SJSA1 (cell line): Measurements from ENCODE around the gene SPRYD3. TPM values are rescaled to one million over a fixed set of nuclear protein-coding genes. Genes with fewer than 3 reads are reported as not detected.
A peak's percentile ranks its signal among the peaks of the same experiment; 100 is the strongest.

ENCODE experiments used
- DNase-seq, 2 experiments: peaks; one replicate each; pipeline ENCODE4 v3.0.0-alpha.2; 2015 to 2020; ENCODE audit warnings: low spot score in 2 of 2, low read depth in 1 of 2
- H3K27ac ChIP-seq: fragments of 250-450 bp; sonication (Bioruptor Pico); 2 replicates; pipeline ENCODE4 v1.5.1; 2020; ENCODE audit warnings: mild to moderate bottlenecking, moderate library complexity
- H3K27me3 ChIP-seq: fragments of 250-450 bp; sonication (Bioruptor Pico); replicated peaks from 2 replicates; pipeline ENCODE4 v1.5.1; 2020; ENCODE audit warnings: mild to moderate bottlenecking, moderate library complexity
- H3K36me3 ChIP-seq: fragments of 250-450 bp; sonication (Bioruptor Pico); 2 replicates; pipeline ENCODE4 v1.5.1; 2020; ENCODE audit warnings: mild to moderate bottlenecking
- H3K4me1 ChIP-seq: fragments of 250-450 bp; sonication (Bioruptor Pico); replicated peaks from 2 replicates; pipeline ENCODE4 v1.6.1; 2021; ENCODE audit warnings: mild to moderate bottlenecking
- H3K4me3 ChIP-seq: fragments of 250-450 bp; sonication (Bioruptor Pico); 2 replicates; pipeline ENCODE4 v1.5.1; 2020; ENCODE audit warnings: mild to moderate bottlenecking
- H3K9me3 ChIP-seq: fragments of 250-450 bp; sonication (Bioruptor Pico); replicated peaks from 2 replicates; pipeline ENCODE4 v1.5.1; 2020; ENCODE audit warnings: mild to moderate bottlenecking
- total RNA-seq: library from RNA; depleted of rRNA; stranded (reverse); fragments of >200 nt; shearing (Covaris generic); gene quantifications from 2 replicates; pipeline ENCODE4 v1.2.3, GENCODE V29; 2014; rRNA removed

SPRYD3 gene, protein sequence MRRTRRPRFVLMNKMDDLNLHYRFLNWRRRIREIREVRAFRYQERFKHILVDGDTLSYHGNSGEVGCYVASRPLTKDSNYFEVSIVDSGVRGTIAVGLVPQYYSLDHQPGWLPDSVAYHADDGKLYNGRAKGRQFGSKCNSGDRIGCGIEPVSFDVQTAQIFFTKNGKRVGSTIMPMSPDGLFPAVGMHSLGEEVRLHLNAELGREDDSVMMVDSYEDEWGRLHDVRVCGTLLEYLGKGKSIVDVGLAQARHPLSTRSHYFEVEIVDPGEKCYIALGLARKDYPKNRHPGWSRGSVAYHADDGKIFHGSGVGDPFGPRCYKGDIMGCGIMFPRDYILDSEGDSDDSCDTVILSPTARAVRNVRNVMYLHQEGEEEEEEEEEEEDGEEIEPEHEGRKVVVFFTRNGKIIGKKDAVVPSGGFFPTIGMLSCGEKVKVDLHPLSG
- total RNA-seq, result 18.3 and 18.6 TPM in 2 replicates

DNA sequence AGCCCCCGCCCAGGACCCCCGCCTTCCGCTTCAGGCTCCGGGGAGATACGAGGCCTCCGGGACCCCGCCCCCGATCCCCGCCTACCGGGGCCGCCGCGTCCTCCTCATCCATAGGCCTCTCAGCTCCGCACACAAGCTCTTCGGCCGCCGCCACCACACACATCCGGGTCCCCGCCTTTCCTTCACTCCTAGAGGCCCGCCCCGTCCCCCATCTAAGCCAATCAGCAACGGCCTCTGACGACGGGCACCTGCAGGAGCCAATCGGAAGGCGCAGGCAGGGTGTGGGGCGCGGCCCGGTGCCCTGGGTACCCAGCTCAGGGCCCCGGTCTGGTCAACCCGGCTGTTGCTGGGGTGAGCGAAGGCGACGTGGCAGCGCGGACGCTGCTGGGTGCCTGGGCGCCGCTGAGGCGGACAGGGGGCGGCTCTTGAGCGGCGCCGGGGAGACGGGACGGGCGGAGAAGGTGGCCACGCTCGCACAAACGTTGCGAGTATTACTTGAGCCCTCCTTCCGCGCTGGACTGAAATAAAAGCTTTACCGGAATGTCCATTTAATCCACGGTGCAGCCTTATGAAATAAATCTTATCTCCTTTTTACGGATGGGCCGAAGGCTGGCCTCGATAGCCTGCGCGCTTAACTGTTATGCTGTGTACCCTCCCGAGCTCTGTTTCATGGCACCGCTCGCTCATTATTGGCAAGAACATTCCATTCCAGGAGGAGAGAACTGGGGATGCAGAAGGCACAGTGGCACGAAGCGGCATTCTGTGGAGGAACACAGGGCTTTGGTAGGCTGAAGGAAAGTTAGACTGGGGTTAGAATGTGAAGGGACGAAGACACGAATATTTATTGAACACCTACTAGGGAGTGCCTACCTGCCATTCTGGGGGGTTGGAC, at the start of gene SPRYD3:
TSS of gene SPRYD3 (minus strand) at position 165 of the 892 bp plus-strand sequence. CDS start at position 108, 57 bp downstream.
- H3K27me3 ChIP-seq, result no peaks in the 10 kb centered on the region
- peaks cover 26% of the 10 kb centered on the region for H3K4me1 ChIP-seq
- peak within 1 kb of the TSS; percentile 71 for H3K27ac ChIP-seq
- peaks cover 31% of the 10 kb centered on the region for H3K36me3 ChIP-seq
- DNase-seq, result peak; percentile 97 to 99
- H3K9me3 ChIP-seq, result no peaks in the 10 kb centered on the region
- peak within 1 kb of the TSS; percentile 51 for H3K4me3 ChIP-seq

DNA sequence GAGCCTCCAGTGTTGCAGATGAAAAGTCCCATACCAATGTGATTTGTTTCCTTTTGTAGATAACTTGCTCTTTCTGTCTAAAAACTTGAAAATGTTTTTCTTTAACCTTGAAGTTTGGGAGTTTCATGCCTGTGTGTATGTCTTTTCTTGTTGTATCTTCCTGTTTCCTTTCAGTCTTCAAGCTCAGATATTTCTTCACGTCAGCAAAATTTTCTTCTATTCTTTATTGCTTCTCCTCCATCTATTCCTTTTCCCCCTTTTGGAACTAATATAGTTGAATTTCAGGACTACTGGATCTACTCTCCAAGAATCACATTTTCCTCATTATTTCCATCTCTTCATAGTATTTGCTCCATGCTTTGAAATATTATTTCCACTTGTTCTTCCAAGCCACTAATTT, 48.0 kb upstream of the SPRYD3 start:
- no peaks in the 10 kb centered on the region for H3K9me3 ChIP-seq
- no peak overlapping the region for H3K27ac ChIP-seq
- no peaks in the 10 kb centered on the region for H3K36me3 ChIP-seq
- H3K27me3 ChIP-seq, result no peaks in the 10 kb centered on the region
- no peak for DNase-seq
- H3K4me3 ChIP-seq, result no peak overlapping the region
- no peaks in the 10 kb centered on the region for H3K4me1 ChIP-seq

DNA sequence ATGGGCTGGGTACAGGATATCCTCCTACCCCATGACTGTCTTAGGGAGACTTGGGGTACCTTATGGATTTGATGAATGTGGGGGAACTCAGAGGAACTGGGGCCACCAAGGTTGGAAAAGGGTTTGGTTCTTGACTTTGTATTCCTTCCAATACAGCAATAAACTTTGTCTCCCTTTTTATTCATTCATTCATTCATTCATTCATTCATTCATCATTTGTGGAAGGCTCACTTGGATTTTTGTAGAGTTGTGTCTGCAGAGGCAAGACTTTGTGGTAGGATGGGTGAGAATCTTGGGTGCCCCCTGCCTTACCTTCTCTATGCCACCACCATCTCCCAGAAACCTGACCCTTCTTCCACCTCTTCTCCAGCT, 45.1 kb upstream of the SPRYD3 start:
- H3K4me3 ChIP-seq, result no peak overlapping the region
- H3K27ac ChIP-seq, result no peak overlapping the region
- no peaks in the 10 kb centered on the region for H3K36me3 ChIP-seq
- DNase-seq, result no peak
- no peaks in the 10 kb centered on the region for H3K27me3 ChIP-seq
- no peaks in the 10 kb centered on the region for H3K9me3 ChIP-seq
- no peaks in the 10 kb centered on the region for H3K4me1 ChIP-seq

DNA sequence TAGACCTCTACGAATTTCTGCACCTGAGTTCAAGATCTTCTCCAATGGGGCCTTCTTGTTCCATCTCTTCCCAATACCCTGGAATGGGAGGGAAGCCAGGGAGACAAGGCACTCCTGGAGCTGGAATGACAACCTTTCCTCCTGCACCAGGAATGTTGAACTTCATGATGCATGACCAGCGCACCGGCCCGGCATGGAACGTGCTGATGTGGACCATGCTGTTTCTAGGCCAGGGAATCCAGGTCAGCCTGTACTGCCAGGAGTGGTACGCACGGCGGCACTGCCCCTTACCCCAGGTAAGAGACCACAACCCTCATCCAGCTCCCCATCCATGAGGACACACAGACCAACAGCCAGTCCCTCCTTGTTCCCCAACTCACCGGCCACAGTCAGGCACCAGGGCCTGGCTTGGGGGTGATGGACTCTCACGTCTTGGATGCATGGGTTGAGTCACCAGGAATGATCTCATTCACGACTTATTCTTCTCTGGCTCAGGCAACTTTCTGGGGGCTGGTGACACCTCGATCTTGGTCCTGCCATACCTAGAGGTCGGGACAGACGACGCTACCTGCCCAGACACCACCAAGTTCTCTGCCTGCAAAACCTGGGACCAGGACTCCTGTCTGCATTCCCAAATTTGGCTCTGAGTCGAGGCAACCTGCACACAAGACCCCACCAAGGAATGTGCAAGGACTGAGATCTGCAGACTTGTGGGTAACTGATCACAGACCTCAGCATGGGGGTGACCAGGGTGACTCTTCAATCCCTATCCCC, 44.6 kb upstream of the SPRYD3 start:
- no peaks in the 10 kb centered on the region for H3K9me3 ChIP-seq
- H3K27ac ChIP-seq, result no peak overlapping the region
- H3K27me3 ChIP-seq, result no peaks in the 10 kb centered on the region
- no peaks in the 10 kb centered on the region for H3K36me3 ChIP-seq
- H3K4me3 ChIP-seq, result no peak overlapping the region
- peak in 1 of 2 experiments; percentile 34 for DNase-seq
- H3K4me1 ChIP-seq, result no peaks in the 10 kb centered on the region

DNA sequence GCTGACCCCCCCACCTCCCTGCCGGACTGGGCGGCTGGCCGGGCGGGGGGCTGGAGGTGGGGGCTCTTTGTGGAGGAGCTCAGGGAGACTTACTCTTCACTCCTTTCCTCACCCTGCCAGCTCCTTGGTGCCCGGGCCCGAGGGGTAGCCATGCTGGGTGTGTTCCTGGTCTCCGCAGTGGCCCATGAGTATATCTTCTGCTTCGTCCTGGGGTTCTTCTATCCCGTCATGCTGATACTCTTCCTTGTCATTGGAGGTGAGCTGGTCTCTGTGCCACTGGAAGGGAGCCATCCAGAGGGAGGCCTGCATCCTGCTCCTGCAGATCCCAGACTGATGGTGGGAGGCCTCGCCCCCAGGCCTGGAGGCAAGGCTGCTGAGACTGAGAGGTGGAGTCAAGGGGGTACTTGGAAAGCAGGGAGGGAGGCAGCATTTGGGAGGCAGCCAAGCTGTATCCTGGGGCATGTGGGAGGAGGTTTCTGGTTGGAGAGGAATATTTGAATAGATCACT, 43.8 kb upstream of the SPRYD3 start:
- Histone ChIP-seq H3K4me1 (no peaks in the 10 kb centered on the region), H3K4me3 (no peak overlapping the region), H3K9me3 (no peaks in the 10 kb centered on the region), H3K27me3 (no peaks in the 10 kb centered on the region), H3K36me3 (no peaks in the 10 kb centered on the region), H3K27ac (no peak overlapping the region)
- DNase-seq, result peak in 1 of 2 experiments; percentile 3

DNA sequence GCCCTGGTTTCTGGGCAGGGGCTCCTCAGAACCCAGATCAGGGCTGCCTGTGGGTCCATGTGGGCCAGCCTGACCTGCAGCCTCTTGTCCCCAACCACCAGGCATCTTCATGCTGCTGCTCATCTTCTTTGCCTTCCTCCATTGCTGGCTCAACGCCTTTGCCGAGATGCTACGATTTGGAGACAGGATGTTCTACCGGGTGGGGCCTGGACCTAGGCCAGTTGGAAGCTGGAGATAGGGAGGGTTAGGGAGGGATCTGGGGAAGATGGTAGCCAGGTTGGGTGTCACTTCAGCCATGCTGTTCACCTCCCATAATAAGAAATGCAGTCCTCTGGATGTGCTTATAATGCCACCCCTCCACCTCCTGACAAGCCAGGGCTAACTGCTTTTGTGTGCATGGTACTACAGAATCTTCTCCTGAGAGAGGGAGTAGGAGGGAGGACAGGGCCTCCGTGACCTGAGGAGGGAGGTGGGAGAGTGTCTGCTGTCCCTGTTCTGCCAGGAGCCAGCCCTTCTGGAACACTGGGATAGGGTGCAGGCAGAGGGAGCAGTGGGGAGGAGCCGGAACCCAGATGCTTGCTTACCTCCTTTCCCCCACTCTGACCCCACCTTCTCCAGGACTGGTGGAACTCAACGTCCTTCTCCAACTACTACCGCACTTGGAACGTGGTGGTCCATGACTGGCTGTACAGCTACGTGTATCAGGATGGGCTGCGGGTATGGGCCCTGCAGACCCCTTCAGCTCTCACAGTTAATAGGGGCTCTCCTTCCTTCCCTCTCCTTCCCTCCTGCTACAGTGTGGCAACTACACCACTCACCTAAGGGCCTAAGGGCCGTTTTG, 41.7 kb upstream of the SPRYD3 start:
- H3K27ac ChIP-seq, result no peak overlapping the region
- DNase-seq, result no peak

DNA sequence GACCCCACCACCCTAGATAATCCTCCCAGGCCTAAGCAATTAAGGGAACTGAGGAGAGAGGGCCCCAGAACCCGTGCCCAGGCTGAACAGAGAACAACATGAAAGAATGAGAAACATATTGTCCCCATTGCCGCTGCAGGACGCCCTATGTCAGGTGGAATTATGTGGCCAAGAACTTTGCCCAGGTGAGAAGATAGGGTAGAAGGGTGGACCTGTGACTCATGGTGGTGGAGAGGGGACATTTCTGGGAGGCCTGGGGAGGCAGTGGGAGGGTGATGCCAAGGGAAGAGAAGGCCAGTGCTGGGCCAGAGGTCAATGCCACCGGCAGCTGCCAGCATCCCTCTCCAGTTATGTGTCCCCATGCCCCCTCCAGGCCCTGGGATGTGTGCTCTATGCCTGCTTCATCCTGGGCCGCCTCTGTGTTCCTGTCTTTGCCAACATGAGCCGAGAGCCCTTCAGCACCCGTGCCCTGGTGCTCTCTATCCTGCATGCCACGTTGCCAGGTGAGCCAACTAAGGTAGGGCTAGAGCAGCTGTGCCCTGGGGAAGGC, 39.6 kb upstream of the SPRYD3 start:
- no peak overlapping the region for H3K4me3 ChIP-seq
- no peak for DNase-seq
- no peaks in the 10 kb centered on the region for H3K27me3 ChIP-seq
- H3K27ac ChIP-seq, result no peak overlapping the region
- H3K9me3 ChIP-seq, result no peaks in the 10 kb centered on the region
- no peaks in the 10 kb centered on the region for H3K36me3 ChIP-seq
- H3K4me1 ChIP-seq, result no peaks in the 10 kb centered on the region

More for the DNA sequence above, 41.7 kb upstream of the SPRYD3 start:
- no peak overlapping the region for H3K4me3 ChIP-seq
- H3K9me3 ChIP-seq, result no peaks in the 10 kb centered on the region
- no peaks in the 10 kb centered on the region for H3K36me3 ChIP-seq
- no peaks in the 10 kb centered on the region for H3K4me1 ChIP-seq
- H3K27me3 ChIP-seq, result no peaks in the 10 kb centered on the region

DNA sequence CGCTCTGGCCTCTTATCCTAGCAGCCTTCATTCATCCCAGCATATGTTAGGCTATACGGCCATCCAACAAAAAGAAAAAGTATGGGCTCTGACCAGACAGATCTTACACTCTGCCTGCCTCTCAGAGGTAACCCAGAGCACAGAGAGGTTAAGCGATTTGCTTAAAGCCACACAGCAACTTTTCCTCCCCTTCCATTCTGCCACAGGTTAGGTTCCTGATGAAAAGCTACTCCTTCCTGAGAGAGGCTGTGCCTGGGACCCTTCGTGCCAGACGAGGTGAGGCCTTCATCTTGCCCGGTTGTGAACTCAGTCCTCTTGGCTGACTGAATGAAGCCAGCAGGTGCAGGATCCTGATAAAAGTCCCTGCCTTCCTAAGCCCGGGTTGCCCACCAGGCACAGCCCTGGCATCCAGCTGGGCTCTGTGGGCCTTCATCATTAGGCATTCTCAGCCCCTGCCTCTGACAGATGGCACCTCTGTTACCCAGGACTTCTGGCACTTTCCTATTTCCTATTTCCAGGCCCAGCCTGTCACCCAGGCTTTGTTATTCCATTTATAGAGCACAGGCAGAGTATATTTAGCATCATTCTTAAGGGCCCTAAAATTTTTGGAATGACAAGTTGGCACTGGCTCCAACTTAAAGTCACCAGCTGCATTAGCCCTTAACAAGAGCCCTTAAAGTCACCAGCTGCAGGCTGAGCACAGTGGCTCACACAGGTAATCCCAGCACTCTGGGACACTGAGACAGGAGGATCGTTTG, 36.9 kb upstream of the SPRYD3 start:
- H3K27ac ChIP-seq, result no peak overlapping the region
- H3K36me3 ChIP-seq, result no peaks in the 10 kb centered on the region
- H3K4me3 ChIP-seq, result no peak overlapping the region
- H3K9me3 ChIP-seq, result no peaks in the 10 kb centered on the region
- no peaks in the 10 kb centered on the region for H3K4me1 ChIP-seq
- no peaks in the 10 kb centered on the region for H3K27me3 ChIP-seq
- no peak for DNase-seq

DNA sequence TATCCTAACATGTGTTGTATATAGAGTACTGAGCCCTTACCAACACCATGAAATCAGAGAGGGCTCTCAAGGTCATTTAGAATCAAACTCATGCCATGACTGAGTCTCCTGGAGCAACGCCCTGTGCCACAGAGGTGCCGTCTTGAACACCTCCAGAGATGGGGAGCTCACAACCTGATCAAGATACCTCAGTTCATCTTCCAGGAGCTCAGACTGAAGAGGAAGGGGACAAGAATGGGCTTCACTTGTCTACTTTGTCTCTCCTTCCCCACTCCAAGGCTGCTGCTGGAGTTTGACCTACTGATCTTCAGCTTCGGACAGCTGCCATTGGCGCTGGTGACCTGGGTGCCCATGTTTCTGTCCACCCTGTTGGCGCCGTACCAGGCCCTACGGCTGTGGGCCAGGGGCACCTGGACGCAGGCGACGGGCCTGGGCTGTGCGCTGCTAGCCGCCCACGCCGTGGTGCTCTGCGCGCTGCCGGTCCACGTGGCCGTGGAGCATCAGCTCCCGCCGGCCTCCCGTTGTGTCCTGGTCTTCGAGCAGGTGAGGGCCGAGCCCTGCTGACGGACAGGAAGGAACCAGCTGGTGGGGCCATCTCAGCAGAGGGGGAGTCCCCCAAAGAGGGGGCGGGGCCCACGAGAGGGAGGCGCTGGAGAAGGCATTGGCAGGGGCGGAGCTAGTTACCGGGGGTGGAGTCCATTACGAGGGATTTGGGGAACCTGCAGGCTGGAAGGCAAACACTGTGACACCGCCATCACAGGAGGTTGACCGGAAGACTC, 36.1 kb upstream of the SPRYD3 start:
- Histone ChIP-seq H3K27me3 (0 out of 2 replicates have a peak, but pooled peaks cover under 1% of the 10 kb centered on the region), H3K4me1 (no peaks in the 10 kb centered on the region), H3K36me3 (no peaks in the 10 kb centered on the region), H3K4me3 (no peak overlapping the region), H3K9me3 (no peaks in the 10 kb centered on the region), H3K27ac (no peak overlapping the region)
- no peak for DNase-seq

DNA sequence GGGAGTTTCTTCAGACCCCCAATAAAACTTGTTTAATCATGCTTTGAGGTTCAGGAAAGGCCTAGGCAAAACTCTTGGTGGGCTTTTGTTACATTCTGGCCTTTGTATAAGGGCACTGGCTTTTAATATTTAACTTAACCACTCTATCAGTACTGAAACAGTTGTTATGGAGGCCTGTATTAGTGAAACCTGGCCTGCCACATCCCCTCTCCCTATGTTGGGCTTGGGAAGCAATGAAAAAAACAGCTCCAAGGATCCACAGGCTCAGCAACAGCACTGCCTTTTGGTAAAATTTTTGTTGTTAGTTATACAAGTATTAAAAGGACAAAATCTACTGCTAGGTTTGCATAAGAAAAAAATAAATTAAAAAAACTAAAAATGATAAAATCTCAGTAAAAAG, 34.8 kb upstream of the SPRYD3 start:
- H3K4me1 ChIP-seq, result no peaks in the 10 kb centered on the region
- H3K27ac ChIP-seq, result no peak overlapping the region
- DNase-seq, result no peak
- H3K9me3 ChIP-seq, result no peaks in the 10 kb centered on the region
- 0 out of 2 replicates have a peak, but pooled peaks cover 3% of the 10 kb centered on the region for H3K27me3 ChIP-seq
- no peak overlapping the region for H3K4me3 ChIP-seq
- H3K36me3 ChIP-seq, result no peaks in the 10 kb centered on the region

DNA sequence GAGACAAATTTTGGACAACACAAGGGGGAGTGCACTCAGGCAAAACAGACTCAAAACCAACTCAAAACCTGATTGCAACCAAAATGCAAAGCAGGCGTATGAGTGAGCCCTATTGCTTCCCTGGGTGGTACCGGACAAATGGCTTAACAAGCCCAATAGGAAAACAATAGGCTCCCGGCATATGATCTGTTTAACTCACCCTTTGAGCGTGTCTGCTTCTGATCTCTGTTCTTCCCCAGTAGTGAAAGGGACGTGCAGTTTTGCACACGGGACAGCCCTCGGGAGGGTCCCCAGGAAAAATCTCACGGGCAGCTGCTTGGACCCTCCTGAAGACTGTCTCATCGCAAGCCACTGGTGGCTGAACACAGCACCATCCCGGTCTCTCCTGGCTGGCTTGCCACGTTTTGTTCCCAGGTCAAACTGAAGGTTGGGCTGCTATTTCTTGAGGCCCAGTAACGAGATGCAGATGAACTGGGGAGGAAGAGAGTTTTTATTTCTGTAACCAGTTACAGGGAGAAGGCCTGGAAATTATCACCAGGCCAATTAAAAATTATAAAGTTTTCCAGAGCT, 34.0 kb upstream of the SPRYD3 start:
- no peak overlapping the region for H3K27ac ChIP-seq
- 0 out of 2 replicates have a peak, but pooled peaks cover 3% of the 10 kb centered on the region for H3K27me3 ChIP-seq
- no peaks in the 10 kb centered on the region; the same call in 1 of the 2 replicates for H3K36me3 ChIP-seq
- no peak overlapping the region for H3K4me3 ChIP-seq
- H3K4me1 ChIP-seq, result no peaks in the 10 kb centered on the region
- DNase-seq, result no peak
- H3K9me3 ChIP-seq, result no peaks in the 10 kb centered on the region
